ENCODE data around the gene DPF3. TPM values are rescaled to one million over a fixed set of nuclear protein-coding genes. Genes with fewer than 3 reads are reported as not detected.

The DPF3 gene
- total RNA-seq, 6 experiments from 2014 or later: 4.1 to 6.6 (median 5.4) TPM

GRCh38 chr14:72722201-72722785 is 171.6 kb downstream of the DPF3 start:
- TF ChIP-seq CTCF (IDR thresholded peaks at IDR 0.05): no peak
- Mint-ChIP-seq H3K9me3 (no peaks in the 10 kb centered on the region), H3K27ac (no peak overlapping the region), H3K4me1 (ENCODE audit: low read depth) (peaks cover 8% of the 10 kb centered on the region; the same call in 1 of the 2 replicates), H3K27me3 (ENCODE audit: insufficient read depth) (peaks cover 2% of the 10 kb centered on the region; the same call in 1 of the 2 replicates), H3K36me3 (ENCODE audit: low read depth) (peaks cover 19% of the 10 kb centered on the region), H3K4me3 (no peak overlapping the region)
- no peak for DNase-seq

- peaks cover 2% of the 10 kb centered on the region; the same call in 1 of the 2 replicates for H3K27me3 Mint-ChIP-seq (ENCODE audit: insufficient read depth)
- peaks cover 20% of the 10 kb centered on the region for H3K36me3 Mint-ChIP-seq (ENCODE audit: low read depth)
- no peak overlapping the region for H3K4me3 Mint-ChIP-seq
- no peaks in the 10 kb centered on the region for H3K9me3 Mint-ChIP-seq
- no peak for TF ChIP-seq CTCF (IDR thresholded peaks at IDR 0.05)
- H3K4me1 Mint-ChIP-seq (ENCODE audit: low read depth): peaks cover 20% of the 10 kb centered on the region
- no peak for DNase-seq
- no peak overlapping the region for H3K27ac Mint-ChIP-seq
Observed at GRCh38 chr14:72721083-72721482, 172.8 kb downstream of the DPF3 start.

GRCh38 chr14:72717220-72717619 is 176.7 kb downstream of the DPF3 start:
- no peaks in the 10 kb centered on the region for H3K9me3 Mint-ChIP-seq
- no peaks in the 10 kb centered on the region; the same call in 1 of the 2 replicates for H3K27me3 Mint-ChIP-seq (ENCODE audit: insufficient read depth)
- H3K4me1 Mint-ChIP-seq (ENCODE audit: low read depth): peaks cover 26% of the 10 kb centered on the region
- H3K36me3 Mint-ChIP-seq (ENCODE audit: low read depth): peaks cover 15% of the 10 kb centered on the region
- no peak overlapping the region for H3K27ac Mint-ChIP-seq
- DNase-seq: no peak
- TF ChIP-seq CTCF (IDR thresholded peaks at IDR 0.05): no peak
- H3K4me3 Mint-ChIP-seq: no peak overlapping the region

GRCh38 chr14:72716476-72716875 is 177.4 kb downstream of the DPF3 start:
- no peak overlapping the region for H3K4me3 Mint-ChIP-seq
- no peaks in the 10 kb centered on the region for H3K9me3 Mint-ChIP-seq
- H3K27ac Mint-ChIP-seq: no peak overlapping the region; the same call in 1 of the 2 replicates
- no peak for DNase-seq
- peaks cover 26% of the 10 kb centered on the region for H3K4me1 Mint-ChIP-seq (ENCODE audit: low read depth)
- TF ChIP-seq CTCF (IDR thresholded peaks at IDR 0.05): no peak
- peaks cover 15% of the 10 kb centered on the region for H3K36me3 Mint-ChIP-seq (ENCODE audit: low read depth)
- no peaks in the 10 kb centered on the region; the same call in 1 of the 2 replicates for H3K27me3 Mint-ChIP-seq (ENCODE audit: insufficient read depth)

GRCh38 chr14:72715850-72716228 is 178.1 kb downstream of the DPF3 start:
- Mint-ChIP-seq H3K27me3 (ENCODE audit: insufficient read depth) (no peaks in the 10 kb centered on the region; the same call in 1 of the 2 replicates), H3K36me3 (ENCODE audit: low read depth) (peaks cover 15% of the 10 kb centered on the region), H3K4me3 (no peak overlapping the region), H3K9me3 (no peaks in the 10 kb centered on the region), H3K4me1 (ENCODE audit: low read depth) (peaks cover 26% of the 10 kb centered on the region), H3K27ac (no peak overlapping the region)
- DNase-seq: no peak
- no peak for TF ChIP-seq CTCF (IDR thresholded peaks at IDR 0.05)
